GM12873 (cell line): Measurements from ENCODE around the gene SNAP23.

Experiments used
- CTCF ChIP-seq: IDR thresholded peaks from 2 replicates; pipeline ENCODE4 v1.5.1; 2012; ENCODE audit warnings: low read depth, mild to moderate bottlenecking, moderate library complexity, low read length, control low read depth; ENCODE audit not compliant: insufficient read depth; ENCODE audit errors: missing control alignments

SNAP23 gene

GRCh38 chr15:42456971-42457370 is 38.5 kb upstream of the SNAP23 start:
- no peak for TF ChIP-seq CTCF

- no peak for TF ChIP-seq CTCF
Observed at GRCh38 chr15:42457445-42458442, 37.7 kb upstream of the SNAP23 start.

- no peak for TF ChIP-seq CTCF
Observed at GRCh38 chr15:42461261-42461660, 34.2 kb upstream of the SNAP23 start.

- TF ChIP-seq CTCF, result no peak
Observed at GRCh38 chr15:42465520-42466259, 29.7 kb upstream of the SNAP23 start.

- TF ChIP-seq CTCF, result no peak
Observed at GRCh38 chr15:42471002-42471401, 24.4 kb upstream of the SNAP23 start.

GRCh38 chr15:42474827-42475226 is 20.6 kb upstream of the SNAP23 start:
- TF ChIP-seq CTCF, result no peak

GRCh38 chr15:42482701-42483100 is 12.7 kb upstream of the SNAP23 start:
- no peak for TF ChIP-seq CTCF
